SK-N-SH (cell line): ENCODE results near the gene PSMA1. TPM values are rescaled to one million over a fixed set of nuclear protein-coding genes. Genes with fewer than 3 reads are reported as not detected.

Experiments used
- CTCF ChIA-PET: fragments of 300-600, 350-600 bp; formaldehyde crosslinking; extraction: SDS; loops from one replicate; lab custom pipeline; 2021; lab: Yijun Ruan, JAX
- POLR2A ChIA-PET: fragments of 350-600 bp; sonication (Branson Sonifier 250); formaldehyde crosslinking; extraction: SDS; loops from one replicate; lab custom pipeline; 2020; ENCODE audit warnings: antibody characterized with exemption, inconsistent platforms; lab: Yijun Ruan, JAX
- DNase-seq: peaks from one replicate; pipeline ENCODE4 v3.0.0; 2012
- H2AFZ ChIP-seq: fragments of 200-600 bp; sonication (generic); 2 replicates; pipeline ENCODE4 v1.8.1; 2016; ENCODE audit warnings: antibody characterized with exemption, mild to moderate bottlenecking, low read depth
- H3F3A ChIP-seq: fragments of 200-600 bp; sonication (generic); replicated peaks from 2 replicates; pipeline ENCODE3; 2016; ENCODE audit warnings: antibody characterized with exemption, mild to moderate bottlenecking; ENCODE audit not compliant: insufficient read depth
- H3K27ac ChIP-seq, 2 experiments: fragments of 200-500 bp in 1 of 2; fragments of 200-600 bp in 1 of 2; sonication (Bioruptor generic) in 1 of 2; sonication (generic), shearing (Covaris generic) in 1 of 2; 2 replicates each; pipeline versions ENCODE4 v1.5.1 to v1.6.1; 2014 to 2016; ENCODE audit warnings: low read depth in 2 of 2, inconsistent platforms in 1 of 2, low read length in 1 of 2, mild to moderate bottlenecking in 1 of 2, mixed read lengths in 1 of 2
- H3K27me3 ChIP-seq: fragments of 200-600 bp; sonication (generic), shearing (Covaris generic); 2 replicates; pipeline ENCODE4 v1.6.1; 2016; ENCODE audit warnings: mixed run types; ENCODE audit not compliant: insufficient read depth
- H3K36me3 ChIP-seq, 2 experiments: fragments of 200-500 bp in 1 of 2; fragments of 200-600 bp in 1 of 2; sonication (Bioruptor generic) in 1 of 2; sonication (generic) in 1 of 2; replicated peaks in 1 of 2; 2 replicates each; pipeline versions ENCODE3 to v1.5.1; 2014 to 2016; ENCODE audit warnings: low read length in 1 of 2, mild to moderate bottlenecking in 1 of 2; ENCODE audit not compliant: insufficient read depth in 2 of 2, control insufficient read depth in 1 of 2
- H3K4me1 ChIP-seq, 2 experiments: fragments of 200-500 bp in 1 of 2; fragments of 200-600 bp in 1 of 2; sonication (Bioruptor generic) in 1 of 2; sonication (generic), shearing (Covaris generic) in 1 of 2; 2 replicates each; pipeline versions ENCODE4 v1.5.1 to v1.6.1; 2014 to 2016; ENCODE audit warnings: low read depth in 1 of 2, low read length in 1 of 2, mixed run types in 1 of 2; ENCODE audit not compliant: insufficient read depth in 2 of 2, control insufficient read depth in 1 of 2
- H3K4me2 ChIP-seq: fragments of 200-600 bp; sonication (generic), shearing (Covaris generic); 2 replicates; pipeline ENCODE4 v1.6.1; 2017; ENCODE audit warnings: mixed run types
- H3K4me3 ChIP-seq, 2 experiments: fragments of 200-500 bp in 1 of 2; fragments of 200-600 bp in 1 of 2; sonication (Bioruptor generic) in 1 of 2; sonication (generic), shearing (Covaris generic) in 1 of 2; 2 replicates each; pipeline versions ENCODE4 v1.5.1 to v1.8.1; 2014 to 2016; ENCODE audit warnings: low read depth in 2 of 2, inconsistent platforms in 1 of 2, low read length in 1 of 2, mild to moderate bottlenecking in 1 of 2, mixed read lengths in 1 of 2, moderate library complexity in 1 of 2
- H3K79me2 ChIP-seq: fragments of 200-600 bp; sonication (generic); 2 replicates; pipeline ENCODE4 v1.8.1; 2017; ENCODE audit warnings: mild to moderate bottlenecking; ENCODE audit not compliant: insufficient read depth
- H3K9ac ChIP-seq: fragments of 200-600 bp; sonication (generic); 2 replicates; pipeline ENCODE4 v1.6.1; 2017; ENCODE audit warnings: mixed run types
- H3K9me2 ChIP-seq: fragments of 200-600 bp; sonication (generic); 2 replicates; pipeline ENCODE4 v1.6.1; 2017; ENCODE audit warnings: mixed run types
- H3K9me3 ChIP-seq: fragments of 200-600 bp; sonication (generic); 2 replicates; pipeline ENCODE4 v1.6.1; 2017; ENCODE audit warnings: mixed run types, mild to moderate bottlenecking, moderate library complexity
- H4K20me1 ChIP-seq: fragments of 200-600 bp; sonication (generic); 2 replicates; pipeline ENCODE4 v1.6.1; 2017; ENCODE audit warnings: mild to moderate bottlenecking, mixed run types; ENCODE audit not compliant: insufficient read depth
- CHD2 ChIP-seq: fragments of 150-350 bp; IDR thresholded peaks from 2 replicates; pipeline ENCODE4 v1.6.1; 2018; ENCODE audit warnings: low read length; ENCODE audit not compliant: partially characterized antibody
- ELF1 ChIP-seq: IDR thresholded peaks from 2 replicates; pipeline ENCODE4 v1.4.0; 2012
- FOXM1 ChIP-seq: IDR thresholded peaks from 2 replicates; pipeline ENCODE4 v1.4.0; 2012; ENCODE audit warnings: low read depth, mild to moderate bottlenecking
- GATA2 ChIP-seq: sonication (generic); formaldehyde crosslinking; IDR thresholded peaks from 2 replicates; pipeline ENCODE4 v1.5.0; 2020; ENCODE audit warnings: mild to moderate bottlenecking, missing genetic modification reagents
- MEF2A ChIP-seq: IDR thresholded peaks from 2 replicates; pipeline ENCODE4 v1.4.0; 2012; ENCODE audit warnings: low read depth, borderline replicate concordance
- MXI1 ChIP-seq: IDR thresholded peaks from 2 replicates; pipeline ENCODE4 v1.6.1; 2012; ENCODE audit warnings: mild to moderate bottlenecking, low read depth, low read length, improper control_type of control experiment
- NFIC ChIP-seq: IDR thresholded peaks from 2 replicates; pipeline ENCODE4 v1.4.0; 2012; ENCODE audit warnings: borderline replicate concordance
- POLR2AphosphoS5 ChIP-seq: IDR thresholded peaks from 2 replicates; pipeline ENCODE4 v1.6.1; 2012; ENCODE audit warnings: low read depth, low read length
- RAD21 ChIP-seq: IDR thresholded peaks from 2 replicates; pipeline ENCODE4 v1.6.1; 2012; ENCODE audit warnings: mild to moderate bottlenecking, low read length
- RCOR1 ChIP-seq: fragments of 150-350 bp; IDR thresholded peaks from 2 replicates; pipeline ENCODE4 v1.6.1; 2017; ENCODE audit warnings: antibody characterized with exemption, low read length
- RFX5 ChIP-seq: IDR thresholded peaks from 2 replicates; pipeline ENCODE4 v1.6.1; 2012; ENCODE audit warnings: mild to moderate bottlenecking, improper control_type of control experiment, low read length
- RXRA ChIP-seq: IDR thresholded peaks from 2 replicates; pipeline ENCODE4 v1.4.0; 2012; ENCODE audit warnings: low read depth, mild to moderate bottlenecking, borderline replicate concordance
- SIN3A ChIP-seq: IDR thresholded peaks from 2 replicates; pipeline ENCODE4 v1.6.1; 2012; ENCODE audit warnings: low read depth, mild to moderate bottlenecking, low read length, moderate library complexity, borderline replicate concordance
- TCF12 ChIP-seq: IDR thresholded peaks from 2 replicates; pipeline ENCODE4 v1.4.0; 2012
- TEAD4 ChIP-seq: IDR thresholded peaks from 2 replicates; pipeline ENCODE4 v1.4.0; 2012; ENCODE audit warnings: mild to moderate bottlenecking, borderline replicate concordance; ENCODE audit not compliant: insufficient read depth
- YY1 ChIP-seq: IDR thresholded peaks from 2 replicates; pipeline ENCODE4 v1.4.0; 2012; ENCODE audit warnings: low read depth, mild to moderate bottlenecking
- polyA plus RNA-seq, 3 experiments: library from polyadenylated mRNA; depleted of rRNA; stranded (reverse); fragments of >200 nt; gene quantifications; 2 replicates each; pipeline ENCODE4 v1.2.3, GENCODE V29; 2012
- TF ChIP-seq, protein P1 (sequence below): IDR thresholded peaks from 2 replicates; pipeline ENCODE4 v1.4.0; 2012; ENCODE audit warnings: low read depth, borderline replicate concordance
- TF ChIP-seq, protein P2 (sequence below): IDR thresholded peaks from 2 replicates; pipeline ENCODE4 v1.4.0; 2012; ENCODE audit warnings: low read depth
- TF ChIP-seq, protein P3 (sequence below): fragments of 150-350 bp; IDR thresholded peaks from 2 replicates; pipeline ENCODE4 v1.6.1; 2016; ENCODE audit warnings: mild to moderate bottlenecking, low read depth, low read length
- TF ChIP-seq, protein P4 (sequence below): IDR thresholded peaks from 2 replicates; pipeline ENCODE4 v1.6.1; 2012; ENCODE audit warnings: mild to moderate bottlenecking, low read depth, low read length, moderate library complexity

The PSMA1 gene
- polyA plus RNA-seq, 1 of the 3 experiments (the other 2 are of a cell fraction) = 166 TPM

DNA sequence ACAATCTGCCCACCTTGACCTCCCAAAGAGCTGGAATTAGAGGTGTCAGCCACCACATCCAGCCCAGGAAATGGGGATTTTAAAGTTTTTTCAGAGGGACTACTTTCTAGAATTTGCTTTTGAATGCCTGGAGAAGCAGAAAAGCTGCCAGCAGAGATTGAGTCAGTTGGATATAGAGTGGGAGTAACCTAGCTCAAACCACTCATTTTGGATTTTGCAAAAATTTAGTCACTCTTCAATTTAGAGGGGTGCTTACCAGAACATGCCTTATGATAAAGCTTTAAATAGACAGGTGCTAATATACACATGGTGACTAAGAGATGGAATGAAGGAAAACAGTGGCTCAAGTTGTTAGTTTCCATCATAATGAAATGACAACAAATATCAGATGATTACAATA, 26.5 kb upstream of the PSMA1 start:
- no peaks in the 10 kb centered on the region; a peak in 2 of 4 replicates for H3K4me1 ChIP-seq
- ChIA-PET POLR2A (no interaction called here), CTCF (interaction anchor here (1.0 to 2.6 kb wide), 3 partner anchors 9 to 361 kb away, joined by 3 to 14 read pairs (median 6); no protein-coding TSS in a partner anchor)
- H3K4me3 ChIP-seq = no peak overlapping the region
- H4K20me1 ChIP-seq = no peaks in the 10 kb centered on the region
- no peak overlapping the region for H3K27ac ChIP-seq
- H3K79me2 ChIP-seq = no peaks in the 10 kb centered on the region
- DNase-seq = no peak
- H3K9ac ChIP-seq = no peak overlapping the region
- H2AFZ ChIP-seq = no peak overlapping the region
- no peak for TF ChIP-seq MEF2A
- no peak for TF ChIP-seq TCF12
- TF ChIP-seq RXRA = no peak
- TF ChIP-seq, protein P1, sequence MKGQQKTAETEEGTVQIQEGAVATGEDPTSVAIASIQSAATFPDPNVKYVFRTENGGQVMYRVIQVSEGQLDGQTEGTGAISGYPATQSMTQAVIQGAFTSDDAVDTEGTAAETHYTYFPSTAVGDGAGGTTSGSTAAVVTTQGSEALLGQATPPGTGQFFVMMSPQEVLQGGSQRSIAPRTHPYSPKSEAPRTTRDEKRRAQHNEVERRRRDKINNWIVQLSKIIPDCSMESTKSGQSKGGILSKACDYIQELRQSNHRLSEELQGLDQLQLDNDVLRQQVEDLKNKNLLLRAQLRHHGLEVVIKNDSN = no peak
- no peak for TF ChIP-seq MXI1
- TF ChIP-seq NFIC = no peak
- TF ChIP-seq TEAD4 = no peak
- TF ChIP-seq RFX5 = no peak
- no peak for TF ChIP-seq RCOR1
- TF ChIP-seq, protein P2, sequence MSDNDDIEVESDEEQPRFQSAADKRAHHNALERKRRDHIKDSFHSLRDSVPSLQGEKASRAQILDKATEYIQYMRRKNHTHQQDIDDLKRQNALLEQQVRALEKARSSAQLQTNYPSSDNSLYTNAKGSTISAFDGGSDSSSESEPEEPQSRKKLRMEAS = no peak
- TF ChIP-seq YY1 = no peak
- no peak for TF ChIP-seq SIN3A
- TF ChIP-seq GATA2 (CRISPR knock-in tag) = no peak
- TF ChIP-seq POLR2AphosphoS5 = no peak
- no peak for TF ChIP-seq CHD2
- TF ChIP-seq, protein P3, sequence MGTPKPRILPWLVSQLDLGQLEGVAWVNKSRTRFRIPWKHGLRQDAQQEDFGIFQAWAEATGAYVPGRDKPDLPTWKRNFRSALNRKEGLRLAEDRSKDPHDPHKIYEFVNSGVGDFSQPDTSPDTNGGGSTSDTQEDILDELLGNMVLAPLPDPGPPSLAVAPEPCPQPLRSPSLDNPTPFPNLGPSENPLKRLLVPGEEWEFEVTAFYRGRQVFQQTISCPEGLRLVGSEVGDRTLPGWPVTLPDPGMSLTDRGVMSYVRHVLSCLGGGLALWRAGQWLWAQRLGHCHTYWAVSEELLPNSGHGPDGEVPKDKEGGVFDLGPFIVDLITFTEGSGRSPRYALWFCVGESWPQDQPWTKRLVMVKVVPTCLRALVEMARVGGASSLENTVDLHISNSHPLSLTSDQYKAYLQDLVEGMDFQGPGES = no peak
- TF ChIP-seq RAD21 = no peak
- no peak for TF ChIP-seq ELF1
- TF ChIP-seq, protein P4, sequence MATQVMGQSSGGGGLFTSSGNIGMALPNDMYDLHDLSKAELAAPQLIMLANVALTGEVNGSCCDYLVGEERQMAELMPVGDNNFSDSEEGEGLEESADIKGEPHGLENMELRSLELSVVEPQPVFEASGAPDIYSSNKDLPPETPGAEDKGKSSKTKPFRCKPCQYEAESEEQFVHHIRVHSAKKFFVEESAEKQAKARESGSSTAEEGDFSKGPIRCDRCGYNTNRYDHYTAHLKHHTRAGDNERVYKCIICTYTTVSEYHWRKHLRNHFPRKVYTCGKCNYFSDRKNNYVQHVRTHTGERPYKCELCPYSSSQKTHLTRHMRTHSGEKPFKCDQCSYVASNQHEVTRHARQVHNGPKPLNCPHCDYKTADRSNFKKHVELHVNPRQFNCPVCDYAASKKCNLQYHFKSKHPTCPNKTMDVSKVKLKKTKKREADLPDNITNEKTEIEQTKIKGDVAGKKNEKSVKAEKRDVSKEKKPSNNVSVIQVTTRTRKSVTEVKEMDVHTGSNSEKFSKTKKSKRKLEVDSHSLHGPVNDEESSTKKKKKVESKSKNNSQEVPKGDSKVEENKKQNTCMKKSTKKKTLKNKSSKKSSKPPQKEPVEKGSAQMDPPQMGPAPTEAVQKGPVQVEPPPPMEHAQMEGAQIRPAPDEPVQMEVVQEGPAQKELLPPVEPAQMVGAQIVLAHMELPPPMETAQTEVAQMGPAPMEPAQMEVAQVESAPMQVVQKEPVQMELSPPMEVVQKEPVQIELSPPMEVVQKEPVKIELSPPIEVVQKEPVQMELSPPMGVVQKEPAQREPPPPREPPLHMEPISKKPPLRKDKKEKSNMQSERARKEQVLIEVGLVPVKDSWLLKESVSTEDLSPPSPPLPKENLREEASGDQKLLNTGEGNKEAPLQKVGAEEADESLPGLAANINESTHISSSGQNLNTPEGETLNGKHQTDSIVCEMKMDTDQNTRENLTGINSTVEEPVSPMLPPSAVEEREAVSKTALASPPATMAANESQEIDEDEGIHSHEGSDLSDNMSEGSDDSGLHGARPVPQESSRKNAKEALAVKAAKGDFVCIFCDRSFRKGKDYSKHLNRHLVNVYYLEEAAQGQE = no peak
- no peak for TF ChIP-seq FOXM1
- no peaks in the 10 kb centered on the region for H3K9me2 ChIP-seq
- no peaks in the 10 kb centered on the region for H3F3A ChIP-seq
- H3K36me3 ChIP-seq = no peaks in the 10 kb centered on the region
- no peaks in the 10 kb centered on the region for H3K27me3 ChIP-seq
- H3K4me2 ChIP-seq = no peak overlapping the region
- no peaks in the 10 kb centered on the region for H3K9me3 ChIP-seq
